GM10266 (cell line): ENCODE data around the gene KDM4B.

Experiments
- DNase-seq: peaks from one replicate; pipeline ENCODE4 v3.0.0; 2012; ENCODE audit errors: extremely low spot score
- TF ChIP-seq, protein P1 (sequence below): IDR thresholded peaks from 2 replicates; pipeline ENCODE4 v1.5.1; 2012; ENCODE audit warnings: mild to moderate bottlenecking, low read depth; ENCODE audit not compliant: control insufficient read depth, insufficient read depth; ENCODE audit errors: missing control alignments

Gene KDM4B

DNA sequence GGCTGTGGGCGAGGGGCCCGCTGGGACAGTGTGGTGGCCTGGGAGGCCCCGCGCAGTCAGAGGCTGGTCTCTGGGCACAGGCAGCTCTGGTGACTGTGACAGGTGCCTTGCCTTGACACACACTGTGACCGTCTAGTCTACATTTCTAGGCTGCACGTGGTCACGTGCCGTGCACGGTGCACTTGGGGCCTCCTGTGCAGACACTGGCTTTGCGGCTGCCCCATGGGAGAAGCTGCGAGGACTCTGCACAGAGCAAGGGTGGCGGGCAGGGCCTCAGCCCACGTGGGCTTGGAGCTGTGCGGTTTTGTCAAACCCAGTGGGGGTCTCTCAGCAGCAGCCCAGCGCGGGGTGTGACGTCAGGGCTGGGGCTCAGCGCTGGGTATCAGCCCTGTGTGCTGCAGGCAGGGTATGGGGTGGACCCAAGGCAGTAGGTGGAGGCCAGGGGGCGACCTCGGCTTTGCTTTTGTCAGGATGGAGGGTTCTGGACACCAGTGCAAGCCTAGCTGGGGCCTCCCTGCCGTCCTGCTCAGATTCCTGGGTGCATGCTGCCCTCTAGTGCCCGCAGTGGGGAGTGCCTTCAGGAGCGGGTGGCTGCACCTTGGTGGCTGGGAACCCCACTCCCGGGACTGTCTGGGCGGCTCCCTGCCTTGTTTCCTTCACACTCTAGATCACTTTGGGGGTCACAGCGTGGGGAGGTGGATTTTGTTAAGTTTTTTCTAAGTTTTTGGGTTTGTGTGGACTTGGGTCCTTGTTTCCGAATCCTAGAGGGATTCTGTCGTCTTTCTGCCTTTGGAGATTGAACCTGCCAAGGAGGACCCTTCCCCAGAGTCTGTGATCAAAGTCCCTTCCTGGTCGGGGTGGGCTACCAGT, 62.6 kb downstream of the KDM4B start:
- TF ChIP-seq, protein P1, sequence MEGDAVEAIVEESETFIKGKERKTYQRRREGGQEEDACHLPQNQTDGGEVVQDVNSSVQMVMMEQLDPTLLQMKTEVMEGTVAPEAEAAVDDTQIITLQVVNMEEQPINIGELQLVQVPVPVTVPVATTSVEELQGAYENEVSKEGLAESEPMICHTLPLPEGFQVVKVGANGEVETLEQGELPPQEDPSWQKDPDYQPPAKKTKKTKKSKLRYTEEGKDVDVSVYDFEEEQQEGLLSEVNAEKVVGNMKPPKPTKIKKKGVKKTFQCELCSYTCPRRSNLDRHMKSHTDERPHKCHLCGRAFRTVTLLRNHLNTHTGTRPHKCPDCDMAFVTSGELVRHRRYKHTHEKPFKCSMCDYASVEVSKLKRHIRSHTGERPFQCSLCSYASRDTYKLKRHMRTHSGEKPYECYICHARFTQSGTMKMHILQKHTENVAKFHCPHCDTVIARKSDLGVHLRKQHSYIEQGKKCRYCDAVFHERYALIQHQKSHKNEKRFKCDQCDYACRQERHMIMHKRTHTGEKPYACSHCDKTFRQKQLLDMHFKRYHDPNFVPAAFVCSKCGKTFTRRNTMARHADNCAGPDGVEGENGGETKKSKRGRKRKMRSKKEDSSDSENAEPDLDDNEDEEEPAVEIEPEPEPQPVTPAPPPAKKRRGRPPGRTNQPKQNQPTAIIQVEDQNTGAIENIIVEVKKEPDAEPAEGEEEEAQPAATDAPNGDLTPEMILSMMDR = peak; percentile 97
- peak; percentile 96 for DNase-seq

DNA sequence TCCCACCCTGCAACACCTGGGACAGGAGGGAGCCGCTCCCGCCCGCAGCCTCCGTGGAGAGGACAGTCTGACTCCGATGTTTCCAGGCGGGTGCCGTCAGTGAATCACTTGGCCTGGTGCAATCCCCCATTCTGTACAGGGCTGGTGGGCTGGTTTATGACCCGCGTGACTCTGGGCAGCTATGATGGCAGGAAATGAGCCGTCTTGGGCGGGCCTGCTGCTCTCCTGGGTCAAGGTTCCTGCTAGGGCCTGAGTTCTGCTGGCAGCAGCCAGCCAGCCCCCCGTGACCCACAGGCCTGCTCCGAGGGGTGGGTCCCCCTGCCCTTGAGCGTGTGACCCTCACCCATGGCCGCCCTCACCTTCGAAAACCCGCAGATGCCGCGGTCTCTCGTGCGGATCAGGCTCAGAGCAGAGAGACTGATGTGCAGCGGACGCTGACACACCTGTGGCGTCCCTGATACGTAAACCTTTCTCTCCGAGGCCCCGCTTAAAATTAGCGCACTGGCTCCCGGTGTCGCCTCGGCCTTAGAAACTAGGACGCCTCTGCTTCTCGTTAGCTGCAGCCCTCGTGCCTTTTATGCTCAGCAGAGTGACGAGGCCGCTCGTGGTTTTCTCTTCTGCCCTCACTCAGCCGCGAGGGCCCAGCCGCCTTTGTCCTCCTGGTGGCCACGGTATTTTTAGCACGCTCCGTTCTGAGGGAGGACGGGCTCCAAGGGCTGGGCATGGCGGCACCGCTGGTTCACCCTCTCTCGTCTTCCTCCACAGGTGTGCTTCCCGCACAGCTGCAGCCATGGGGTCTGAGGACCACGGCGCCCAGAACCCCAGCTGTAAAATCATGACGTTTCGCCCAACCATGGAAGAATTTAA, 63.4 kb downstream of the KDM4B start:
- TF ChIP-seq, protein P1 = no peak
- DNase-seq = no peak

DNA sequence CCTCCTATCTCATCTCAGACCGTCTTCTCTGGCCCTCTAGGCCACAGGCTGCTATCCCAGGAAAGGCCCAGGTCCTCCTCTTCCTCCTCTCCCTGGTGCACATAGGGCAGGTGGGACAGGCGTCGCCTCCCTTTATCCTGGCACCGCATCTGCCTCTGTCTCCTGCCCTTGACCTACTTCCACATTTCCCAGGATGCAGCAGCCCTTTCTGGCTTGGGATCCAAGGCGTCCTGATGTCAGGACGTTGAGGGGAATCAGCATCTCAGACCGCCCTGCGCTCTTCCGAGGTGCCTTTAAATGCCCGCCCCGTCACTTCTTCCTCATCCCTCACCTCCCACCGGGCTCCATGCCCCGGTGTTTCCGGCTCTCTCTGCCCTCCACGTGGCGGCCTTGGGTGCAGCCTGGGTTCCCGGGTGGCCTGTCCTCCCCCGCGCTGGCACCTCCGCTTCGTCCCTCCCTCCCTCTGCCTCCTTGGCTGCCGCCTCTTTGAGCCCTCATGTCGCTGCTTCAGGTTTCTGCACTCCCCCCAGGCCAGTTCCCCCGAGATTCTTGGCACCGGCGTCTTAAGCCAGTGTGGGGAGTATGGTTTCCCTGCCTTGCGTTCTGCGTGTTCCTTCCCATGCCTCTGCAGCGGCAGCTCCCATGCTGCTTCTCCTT, 66.3 kb downstream of the KDM4B start:
- TF ChIP-seq, protein P1 = no peak
- no peak for DNase-seq

DNA sequence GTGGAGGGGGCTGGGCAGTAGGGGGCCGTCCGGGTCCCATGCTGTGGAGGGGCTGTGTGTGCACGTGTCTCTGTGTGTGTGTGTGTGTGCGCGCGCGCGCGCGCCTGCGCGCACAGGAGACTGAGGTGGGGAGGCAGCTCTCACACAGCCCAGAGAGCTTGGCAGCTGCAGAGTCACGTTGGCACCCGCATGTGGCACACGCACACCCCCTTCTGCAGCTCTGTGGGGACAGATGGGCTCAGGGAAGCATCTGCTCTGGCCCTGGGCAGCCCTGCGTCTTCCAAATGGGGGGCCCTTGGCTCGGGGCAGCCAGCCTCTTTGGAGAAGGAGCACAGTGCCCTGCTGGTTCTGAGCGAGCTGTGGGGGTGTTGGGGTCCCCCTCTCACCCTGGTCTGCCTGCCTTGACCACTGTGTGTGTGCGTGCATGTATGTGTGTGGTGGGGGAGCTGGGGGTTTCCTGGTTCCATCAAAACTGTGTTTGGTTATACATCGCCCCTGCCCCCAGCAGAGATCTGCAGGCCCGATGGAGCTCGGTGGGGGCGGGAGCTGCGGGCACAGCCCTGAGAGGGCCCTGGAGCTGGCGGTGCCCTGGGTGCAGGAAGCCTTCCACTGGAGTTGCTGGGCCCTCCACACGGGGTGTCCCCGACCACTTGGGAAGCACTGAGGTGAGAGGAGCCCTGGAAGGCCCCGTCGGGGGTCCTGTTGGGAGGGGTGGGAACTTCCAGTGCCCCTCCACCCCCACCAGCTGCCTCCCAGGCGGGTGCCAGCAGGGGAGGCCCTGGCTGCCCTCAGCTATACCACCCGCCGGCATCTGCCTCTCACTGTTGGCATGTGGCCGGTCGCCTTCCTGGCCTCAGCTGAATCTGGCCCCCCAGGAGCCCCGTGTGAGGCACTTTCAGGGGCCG, 67.1 kb downstream of the KDM4B start:
- TF ChIP-seq, protein P1 = no peak
- DNase-seq = no peak

DNA sequence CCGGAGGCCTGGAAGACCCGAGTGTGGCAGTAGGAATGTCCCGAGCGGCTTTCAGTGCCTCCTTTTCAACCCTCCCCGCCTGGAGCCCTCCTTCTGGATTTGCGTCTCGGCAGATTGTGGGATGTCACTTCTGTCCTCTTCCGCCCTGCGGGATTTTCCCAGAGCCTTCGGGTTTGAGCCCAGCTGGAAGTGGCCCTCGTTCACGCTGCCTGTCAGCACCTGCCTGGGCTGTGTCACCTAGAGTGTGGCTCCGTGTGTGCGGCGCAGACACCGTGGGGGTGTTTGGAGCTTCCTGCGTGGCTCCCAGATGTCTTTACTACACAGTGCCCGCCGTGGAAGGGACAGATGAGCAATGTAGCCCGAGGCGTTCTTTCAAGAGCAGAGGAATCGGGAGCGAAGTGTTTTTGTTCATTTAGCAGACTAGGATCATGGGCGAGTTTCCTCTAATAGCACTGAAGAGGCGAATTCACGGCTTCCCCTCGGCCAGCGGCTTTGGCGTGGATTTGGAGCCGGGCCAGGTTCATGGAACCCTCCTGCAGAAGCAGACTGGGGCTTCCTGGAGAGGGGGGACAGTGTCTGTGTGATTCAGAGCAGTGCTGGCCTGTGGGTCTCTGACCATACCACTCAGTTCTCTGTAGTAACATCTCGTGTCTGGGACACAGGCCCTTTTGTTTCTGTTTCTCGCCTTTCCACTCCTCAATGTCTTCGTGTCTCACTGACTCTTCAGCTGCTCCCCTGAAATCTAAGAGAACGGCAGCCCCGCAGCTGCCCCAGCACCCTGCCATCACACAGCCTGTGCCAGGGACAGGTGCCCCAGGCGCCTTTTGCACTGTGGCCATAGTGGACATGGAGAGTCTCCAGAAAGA, 68.0 kb downstream of the KDM4B start:
- TF ChIP-seq, protein P1 = no peak
- DNase-seq = no peak

DNA sequence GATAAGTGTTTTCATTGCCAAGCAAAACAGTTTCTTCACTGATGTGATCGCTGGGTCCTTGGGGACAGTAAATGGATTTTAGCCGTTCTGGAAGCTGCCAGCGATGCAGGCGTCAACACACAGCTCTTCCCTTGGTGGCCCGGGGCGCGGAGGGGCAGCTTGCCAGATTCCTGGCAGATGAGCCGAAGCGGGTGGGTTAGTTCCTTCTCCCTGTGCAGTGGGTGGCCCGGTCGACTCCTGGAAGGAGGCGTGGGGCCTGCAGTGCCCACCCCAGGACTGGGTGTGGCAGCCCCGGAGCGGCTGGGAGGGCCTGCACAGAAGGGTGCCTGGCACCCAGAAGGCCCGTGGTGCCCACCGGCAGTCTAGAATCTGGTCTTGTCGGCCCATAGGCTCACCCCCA, 69.0 kb downstream of the KDM4B start:
- no peak for DNase-seq
- TF ChIP-seq, protein P1 = no peak
